ENCODE data around the gene DAND5.
"Not testable (repeated sequence)": the region's sequence is repeated elsewhere in the genome, so short reads cannot be mapped to it uniquely, and the experiment has no call there.

Gene DAND5

GRCh38 chr19:12967907-12968306 is 1.5 kb upstream of the DAND5 start:
- DNase-seq (ENCODE audit: low spot score) = no peak

- DNase-seq (ENCODE audit: low spot score) = no peak
Measured at GRCh38 chr19:12970070-12970820, 869 bp downstream of the DAND5 start.

GRCh38 chr19:12973236-12973635 is 3.9 kb downstream of the DAND5 start:
- no peak for DNase-seq (ENCODE audit: low spot score)

GRCh38 chr19:12974301-12975220 is 5.2 kb downstream of the DAND5 start:
- DNase-seq (ENCODE audit: low spot score) = peak; percentile 53

- DNase-seq (ENCODE audit: low spot score) = no peak
Measured at GRCh38 chr19:12975221-12975741, 5.9 kb downstream of the DAND5 start.

GRCh38 chr19:12976109-12976508 is 6.7 kb downstream of the DAND5 start:
- DNase-seq (ENCODE audit: low spot score) = not testable (repeated sequence)

GRCh38 chr19:12979974-12980373 is 10.6 kb downstream of the DAND5 start:
- no peak for DNase-seq (ENCODE audit: low spot score)

- DNase-seq (ENCODE audit: low spot score) = no peak
Measured at GRCh38 chr19:12982648-12983047, 13.3 kb downstream of the DAND5 start.

GRCh38 chr19:12983091-12983490 is 13.7 kb downstream of the DAND5 start:
- no peak for DNase-seq (ENCODE audit: low spot score)

- DNase-seq (ENCODE audit: low spot score) = peak; percentile 74
Measured at GRCh38 chr19:12983542-12984142, 14.3 kb downstream of the DAND5 start.

GRCh38 chr19:12984143-12984627 is 14.8 kb downstream of the DAND5 start:
- no peak for DNase-seq (ENCODE audit: low spot score)

GRCh38 chr19:12984683-12985048 is 15.3 kb downstream of the DAND5 start:
- DNase-seq (ENCODE audit: low spot score) = no peak

- no peak for DNase-seq (ENCODE audit: low spot score)
Measured at GRCh38 chr19:12985049-12985776, 15.8 kb downstream of the DAND5 start.

GRCh38 chr19:12986726-12987125 is 17.4 kb downstream of the DAND5 start:
- DNase-seq (ENCODE audit: low spot score) = no peak

GRCh38 chr19:12987190-12987589 is 17.8 kb downstream of the DAND5 start:
- no peak for DNase-seq (ENCODE audit: low spot score)

GRCh38 chr19:12987781-12988180 is 18.4 kb downstream of the DAND5 start:
- DNase-seq (ENCODE audit: low spot score) = no peak

GRCh38 chr19:12990431-12990830 is 21.1 kb downstream of the DAND5 start:
- DNase-seq (ENCODE audit: low spot score) = no peak

- DNase-seq (ENCODE audit: low spot score) = no peak
Measured at GRCh38 chr19:12990853-12991252, 21.5 kb downstream of the DAND5 start.

GRCh38 chr19:12991296-12991695 is 21.9 kb downstream of the DAND5 start:
- DNase-seq (ENCODE audit: low spot score) = no peak

- no peak for DNase-seq (ENCODE audit: low spot score)
Measured at GRCh38 chr19:12992729-12993128, 23.4 kb downstream of the DAND5 start.

GRCh38 chr19:12993562-12993961 is 24.2 kb downstream of the DAND5 start:
- no peak for DNase-seq (ENCODE audit: low spot score)

Measured in HuH-7 (cell line).